Uterus (tissue), 2 donors: ENCODE data around the gene SIRPG.

Experiments used
- CTCF ChIP-seq, 4 experiments: fragments of 200-600 bp in 2 of 4; fragments of 450-650 bp in 2 of 4; sonication (generic) in 2 of 4; IDR thresholded peaks; one replicate each; pipeline ENCODE4 v1.5.1; 2016 to 2019; ENCODE audit warnings: antibody characterized with exemption in 4 of 4, mild to moderate bottlenecking in 2 of 4, moderate library complexity in 1 of 4
- POLR2A ChIP-seq, 2 donors: fragments of 450-650 bp; IDR thresholded peaks; one replicate each; pipeline ENCODE4 v1.6.1; 2016; ENCODE audit warnings: antibody characterized with exemption in 2 of 2, mild to moderate bottlenecking in 1 of 2, moderate library complexity in 1 of 2

- TF ChIP-seq CTCF (IDR thresholded peaks at IDR 0.05) (no peak), POLR2A (IDR thresholded peaks at IDR 0.05) (no peak)
Observed at GRCh38 chr20:1629321-1629720, 28.3 kb downstream of the SIRPG start.
